DND-41 (cell line): Measurements from ENCODE around the gene POU2F1.

Source experiments
- ATAC-seq: fragments of 200-7000 bp; cut with Tn5 transposase; 3 replicates; pipeline ENCODE4 v1.9.1; 2021; ENCODE audit warnings: low read depth; ENCODE audit not compliant: insufficient read depth
- DNase-seq: peaks from one replicate; pipeline ENCODE4 v3.0.0-alpha.2; 2020
- H2AFZ ChIP-seq: 2 replicates; pipeline ENCODE4 v1.6.0; 2012; ENCODE audit warnings: low read depth, low read length
- H3K27ac ChIP-seq: 2 replicates; pipeline ENCODE4 v1.5.1; 2012; ENCODE audit warnings: low read length, inconsistent platforms
- H3K27me3 ChIP-seq: fragments of 200-600 bp; sonication (generic); 2 replicates; pipeline ENCODE4 v1.6.0; 2012; ENCODE audit warnings: low read length, mild to moderate bottlenecking, inconsistent platforms; ENCODE audit not compliant: insufficient read depth, poor library complexity
- H3K36me3 ChIP-seq: 2 replicates; pipeline ENCODE4 v1.5.1; 2012; ENCODE audit warnings: low read length, inconsistent platforms; ENCODE audit not compliant: insufficient read depth
- H3K4me1 ChIP-seq: 2 replicates; pipeline ENCODE4 v1.5.1; 2012; ENCODE audit warnings: mild to moderate bottlenecking, low read length; ENCODE audit not compliant: insufficient read depth
- H3K4me2 ChIP-seq: 2 replicates; pipeline ENCODE4 v1.6.0; 2012; ENCODE audit warnings: mild to moderate bottlenecking, moderate library complexity, low read length, inconsistent platforms; ENCODE audit not compliant: insufficient read depth
- H3K4me3 ChIP-seq, 2 experiments: fragments of 200-600 bp in 1 of 2; shearing (Covaris generic) in 1 of 2; 2 replicates each; pipeline ENCODE4 v1.5.1; 2012 to 2016; ENCODE audit warnings: inconsistent platforms in 2 of 2, low read length in 2 of 2, mild to moderate bottlenecking in 2 of 2, low read depth in 1 of 2, moderate library complexity in 1 of 2
- H3K79me2 ChIP-seq: 2 replicates; pipeline ENCODE4 v1.6.0; 2012; ENCODE audit warnings: low read length, inconsistent platforms; ENCODE audit not compliant: insufficient read depth
- H3K9ac ChIP-seq: 2 replicates; pipeline ENCODE4 v1.6.0; 2012; ENCODE audit warnings: low read depth, mild to moderate bottlenecking, inconsistent platforms, low read length, moderate library complexity
- H3K9me3 ChIP-seq: 2 replicates; pipeline ENCODE4 v1.5.1; 2012; ENCODE audit warnings: low read length, moderate library complexity, mild to moderate bottlenecking, inconsistent platforms; ENCODE audit not compliant: insufficient read depth, severe bottlenecking
- H4K20me1 ChIP-seq: 2 replicates; pipeline ENCODE4 v1.6.0; 2012; ENCODE audit warnings: low read length; ENCODE audit not compliant: insufficient read depth
- CTCF ChIP-seq: IDR thresholded peaks from 2 replicates; pipeline ENCODE4 v1.5.1; 2012; ENCODE audit warnings: borderline replicate concordance, low read length, moderate library complexity, mild to moderate bottlenecking; ENCODE audit not compliant: poor library complexity, severe bottlenecking; ENCODE audit errors: extremely low read depth
- EZH2 ChIP-seq: IDR thresholded peaks from 3 replicates; pipeline ENCODE4 v1.6.1; 2012; ENCODE audit warnings: borderline replicate concordance, low read depth, mild to moderate bottlenecking, moderate library complexity, low read length, inconsistent platforms; ENCODE audit not compliant: severe bottlenecking

The POU2F1 gene

GRCh38 chr1:167431909-167432650 is 211.4 kb downstream of the POU2F1 start:
- Histone ChIP-seq H3K9me3 (no peaks in the 10 kb centered on the region), H3K79me2 (no peaks in the 10 kb centered on the region), H2AFZ (no peak overlapping the region), H4K20me1 (peaks cover 3% of the 10 kb centered on the region; the same call in 1 of the 2 replicates), H3K4me3 (no peak overlapping the region), H3K4me2 (no peak overlapping the region), H3K27ac (0 out of 2 replicates have a peak overlapping the region, but pooled peaks have one; percentile 19), H3K9ac (no peak overlapping the region), H3K36me3 (peaks cover 72% of the 10 kb centered on the region), H3K4me1 (no peaks in the 10 kb centered on the region), H3K27me3 (no peaks in the 10 kb centered on the region)
- no peak for DNase-seq
- ATAC-seq: no peak
- no peak for TF ChIP-seq CTCF
- TF ChIP-seq EZH2: no peak

- no peaks in the 10 kb centered on the region for H3K27me3 ChIP-seq
- H3K9me3 ChIP-seq: no peaks in the 10 kb centered on the region
- ATAC-seq: no peak
- no peak overlapping the region for H3K4me3 ChIP-seq
- no peaks in the 10 kb centered on the region for H3K79me2 ChIP-seq
- TF ChIP-seq EZH2 (no peak), CTCF (no peak)
- H3K4me1 ChIP-seq: no peaks in the 10 kb centered on the region
- H2AFZ ChIP-seq: no peak overlapping the region
- H4K20me1 ChIP-seq: peaks cover 3% of the 10 kb centered on the region; the same call in 1 of the 2 replicates
- no peak for DNase-seq
- H3K36me3 ChIP-seq: peaks cover 78% of the 10 kb centered on the region
- H3K27ac ChIP-seq: no peak overlapping the region
- no peak overlapping the region for H3K9ac ChIP-seq
- H3K4me2 ChIP-seq: no peak overlapping the region
Measured at GRCh38 chr1:167432780-167433179, 212.1 kb downstream of the POU2F1 start.

- ATAC-seq (no peak), DNase-seq (no peak)
- no peak overlapping the region for H3K9ac ChIP-seq
- H3K27ac ChIP-seq: no peak overlapping the region
- H3K4me1 ChIP-seq: no peaks in the 10 kb centered on the region
- no peaks in the 10 kb centered on the region for H3K79me2 ChIP-seq
- H2AFZ ChIP-seq: no peak overlapping the region
- peaks cover 89% of the 10 kb centered on the region for H3K36me3 ChIP-seq
- H3K4me2 ChIP-seq: no peak overlapping the region
- no peaks in the 10 kb centered on the region for H3K27me3 ChIP-seq
- H3K9me3 ChIP-seq: no peaks in the 10 kb centered on the region
- no peak overlapping the region for H3K4me3 ChIP-seq
- TF ChIP-seq CTCF (no peak), EZH2 (no peak)
- H4K20me1 ChIP-seq: peaks cover 3% of the 10 kb centered on the region; the same call in 1 of the 2 replicates
Measured at GRCh38 chr1:167433884-167434283, 213.2 kb downstream of the POU2F1 start.
